Measurements from ENCODE around the gene LGI1. TPM values are rescaled to one million over a fixed set of nuclear protein-coding genes. Genes with fewer than 3 reads are reported as not detected.

LGI1 gene
- total and polyA plus RNA-seq, 2 of the 8 experiments (the other 6 are each of a cell fraction or from before 2014, with no cell fraction given) = 0.15 TPM; not detected in 1

DNA sequence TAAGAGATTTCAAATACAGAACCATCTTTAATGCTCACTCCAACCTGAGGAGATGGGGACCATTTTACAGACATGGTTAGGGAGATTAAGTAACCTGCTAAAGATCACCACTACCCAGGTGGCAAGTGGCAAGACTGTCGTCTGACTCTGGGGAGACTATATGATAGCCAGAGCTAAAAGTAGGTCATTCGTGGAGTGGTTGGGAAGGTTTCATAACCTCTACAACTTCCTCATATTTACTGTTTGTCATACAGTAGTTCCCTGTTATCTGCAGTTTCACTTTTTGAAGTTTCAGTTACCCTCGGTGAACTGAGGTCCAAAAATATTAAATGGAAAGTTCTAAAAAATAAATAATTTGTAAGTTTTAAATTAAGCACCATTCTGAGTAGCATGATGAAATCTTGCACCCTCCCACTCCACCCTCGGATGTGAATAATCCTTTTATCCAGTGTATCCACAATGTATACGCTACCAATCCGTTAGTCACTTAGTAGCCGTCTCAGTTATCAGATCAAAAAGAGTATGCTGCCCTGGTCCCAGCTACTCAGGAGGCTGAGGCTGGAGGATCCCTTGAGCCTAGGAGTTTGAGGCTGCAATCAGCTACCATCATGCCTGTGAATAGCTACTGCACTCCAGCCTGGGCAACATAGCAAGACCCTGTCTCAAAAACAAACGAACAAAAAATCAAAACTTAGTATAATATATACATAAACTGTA is 14.9 kb upstream of the LGI1 start:
- H4K20me1 ChIP-seq (replicated peaks in 1 of 2; ENCODE audit: control insufficient read depth in 1 of 2, insufficient read depth in 2 of 2, low read length in 2 of 2) = no peaks in the 10 kb centered on the region
- H3K4me3 ChIP-seq (ENCODE audit: extremely low read depth in 1 of 4, insufficient read depth in 2 of 4, low read depth in 3 of 4, low read length in 4 of 4) = no peak overlapping the region
- H3K18ac ChIP-seq (ENCODE audit: extremely low read depth, low read length) = no peak overlapping the region
- no peak overlapping the region for H3K56ac ChIP-seq (replicated peaks; ENCODE audit: insufficient read length, low read depth, low read length)
- H3K79me2 ChIP-seq (ENCODE audit: control insufficient read depth in 1 of 2, insufficient read depth in 2 of 2, low read length in 2 of 2) = no peaks in the 10 kb centered on the region
- H2AFZ ChIP-seq (ENCODE audit: low read length) = no peak overlapping the region
- no peak overlapping the region for H4K91ac ChIP-seq (replicated peaks; ENCODE audit: insufficient read length, low read length)
- CTCF ChIA-PET (ENCODE audit: partially characterized antibody) = interaction anchor here (0.6 to 9.7 kb wide), 8 partner anchors 13 to 135 kb away, joined by 3 to 287 read pairs (median 34); partner anchors contain the start of gene LGI1
- H2BK5ac ChIP-seq (ENCODE audit: low read depth, low read length) = no peak overlapping the region
- no peak overlapping the region for H4K5ac ChIP-seq (ENCODE audit: insufficient read length, low read depth, low read length)
- no peaks in the 10 kb centered on the region for H3K27me3 ChIP-seq (replicated peaks in 1 of 4; ENCODE audit: control insufficient read depth in 3 of 4, extremely low read depth in 1 of 4, insufficient read depth in 3 of 4, low read length in 3 of 4)
- H3K27ac ChIP-seq (ENCODE audit: low read depth, low read length) = no peak overlapping the region
- TF ChIP-seq EP300 (IDR thresholded peaks at IDR 0.05; ENCODE audit: borderline replicate concordance in 1 of 2, low read depth in 2 of 2, low read length in 2 of 2) (no peak), BRCA1 (IDR thresholded peaks at IDR 0.05; ENCODE audit: low read depth, low read length) (no peak), SP1 (IDR thresholded peaks at IDR 0.05; ENCODE audit: low read depth, low read length) (no peak), GTF2F1 (IDR thresholded peaks at IDR 0.05; ENCODE audit: borderline replicate concordance, low read depth, low read length) (no peak), BACH1 (IDR thresholded peaks at IDR 0.05; ENCODE audit: low read length) (no peak), ATF3 (IDR thresholded peaks at IDR 0.05; ENCODE audit: insufficient read depth, low read depth, low read length) (no peak), TCF12 (IDR thresholded peaks at IDR 0.05; ENCODE audit: low read depth, low read length) (no peak)
- no peak for FAIRE-seq
- no peaks in the 10 kb centered on the region for H3K23me2 ChIP-seq (ENCODE audit: low read depth, low read length)
- H3K9ac ChIP-seq (replicated peaks in 1 of 4; ENCODE audit: extremely low read depth in 1 of 4, low read depth in 3 of 4, low read length in 3 of 4) = no peak overlapping the region
- no peak overlapping the region for H3K23ac ChIP-seq (ENCODE audit: insufficient read length)
- H3K79me1 ChIP-seq (ENCODE audit: low read depth, low read length) = no peaks in the 10 kb centered on the region
- no peak overlapping the region for H3K4me2 ChIP-seq (ENCODE audit: insufficient read depth in 1 of 2, low read depth in 2 of 2, low read length in 2 of 2)
- H3K14ac ChIP-seq (ENCODE audit: insufficient read length) = no peak overlapping the region
- no peaks in the 10 kb centered on the region for H3K9me3 ChIP-seq (ENCODE audit: insufficient read depth in 2 of 2, low read depth in 1 of 2, low read length in 1 of 2)
- no peak overlapping the region for H3K4ac ChIP-seq (replicated peaks; ENCODE audit: insufficient read length, low read depth, low read length)
- no peak overlapping the region for H2AK5ac ChIP-seq (ENCODE audit: low read depth, low read length)
- no peak overlapping the region for H2BK15ac ChIP-seq (ENCODE audit: low read length)
- no peak overlapping the region for H4K8ac ChIP-seq (ENCODE audit: extremely low read depth, insufficient read depth, low read length)
- H2BK120ac ChIP-seq (replicated peaks; ENCODE audit: low read depth, low read length) = no peak overlapping the region
- H3K4me1 ChIP-seq (replicated peaks in 1 of 4; ENCODE audit: control insufficient read depth in 3 of 4, insufficient read depth in 4 of 4, low read length in 3 of 4) = peaks cover 0 to 9% (median 6%) of the 10 kb centered on the region in 4 experiments; a peak in 3 of 7 replicates
- no peak for DNase-seq (ENCODE audit: low read depth in 1 of 2, low spot score in 2 of 2)
- POLR2A ChIA-PET (ENCODE audit: partially characterized antibody) = interaction anchor here (0.7 kb wide), 1 partner anchor 54 kb away, joined by 3 read pairs; no protein-coding TSS in a partner anchor
- no peaks in the 10 kb centered on the region; a peak in 1 of 8 replicates for H3K36me3 ChIP-seq (ENCODE audit: control insufficient read depth in 2 of 4, insufficient read depth in 4 of 4, low read length in 3 of 4)
- 94% methylated on average over 8 of the region's 8 CpGs; no CpG with 5 or more reads in 1 of the 2 experiments for WGBS, 2 experiments (ENCODE audit: extremely low coverage in 1 of 2, insufficient coverage in 1 of 2, insufficient read length in 1 of 2, insufficient replicate concordance in 2 of 2, low coverage in 1 of 2, low lambda C conversion rate in 2 of 2, missing lambda C conversion rate in 1 of 2)
- H2BK12ac ChIP-seq (ENCODE audit: low read depth, low read length) = no peak overlapping the region
- no peak overlapping the region for H2BK20ac ChIP-seq (ENCODE audit: low read length)
